GM19438 (cell line): ENCODE measurements around the gene RPUSD1.
A peak's percentile ranks its signal among the peaks of the same experiment; 100 is the strongest.

Source experiments
- ATAC-seq: cut with Tn5 transposase; IDR thresholded peaks from one replicate; pipeline ENCODE4 v1.9.1; 2021; ENCODE audit warnings: low read depth; ENCODE audit not compliant: unreplicated experiment

RPUSD1 gene

GRCh38 chr16:819336-820043 is 31.3 kb upstream of the RPUSD1 start:
- no peak for ATAC-seq

- ATAC-seq, result no peak
These were observed 30.4 kb upstream of the RPUSD1 start for GRCh38 chr16:818592-818991.

- no peak for ATAC-seq
These were observed 30.0 kb upstream of the RPUSD1 start for GRCh38 chr16:818132-818531.

GRCh38 chr16:817001-817906 is 29.1 kb upstream of the RPUSD1 start:
- no peak for ATAC-seq

- ATAC-seq, result no peak
These were observed 27.7 kb upstream of the RPUSD1 start for GRCh38 chr16:815861-816260.

- no peak for ATAC-seq
These were observed 26.8 kb upstream of the RPUSD1 start for GRCh38 chr16:814974-815373.

- ATAC-seq, result no peak
These were observed 25.8 kb upstream of the RPUSD1 start for GRCh38 chr16:813916-814412.

- ATAC-seq, result no peak
These were observed 25.2 kb upstream of the RPUSD1 start for GRCh38 chr16:813204-813915.

GRCh38 chr16:808085-808386 is 19.9 kb upstream of the RPUSD1 start:
- no peak for ATAC-seq

- peak; percentile 88 for ATAC-seq
These were observed 19.3 kb upstream of the RPUSD1 start for GRCh38 chr16:807347-808084.

GRCh38 chr16:805474-805873 is 17.3 kb upstream of the RPUSD1 start:
- ATAC-seq, result no peak

GRCh38 chr16:804193-805048 is 16.2 kb upstream of the RPUSD1 start:
- ATAC-seq, result no peak

GRCh38 chr16:803754-804080 is 15.5 kb upstream of the RPUSD1 start:
- no peak for ATAC-seq

GRCh38 chr16:802914-803753 is 15.0 kb upstream of the RPUSD1 start:
- no peak for ATAC-seq

- no peak for ATAC-seq
These were observed 14.3 kb upstream of the RPUSD1 start for GRCh38 chr16:802461-802860.

GRCh38 chr16:801584-802363 is 13.6 kb upstream of the RPUSD1 start:
- ATAC-seq, result no peak

GRCh38 chr16:800834-801511 is 12.8 kb upstream of the RPUSD1 start:
- no peak for ATAC-seq
